ENCODE data around the gene GCN1. TPM values are rescaled to one million over a fixed set of nuclear protein-coding genes. Genes with fewer than 3 reads are reported as not detected.
"Not testable (repeated sequence)": the region's sequence is repeated elsewhere in the genome, so short reads cannot be mapped to it uniquely, and the experiment has no call there.

GCN1 gene
- total RNA-seq, 2 donors from 2014 or later, result 93.1 to 106 TPM

DNA sequence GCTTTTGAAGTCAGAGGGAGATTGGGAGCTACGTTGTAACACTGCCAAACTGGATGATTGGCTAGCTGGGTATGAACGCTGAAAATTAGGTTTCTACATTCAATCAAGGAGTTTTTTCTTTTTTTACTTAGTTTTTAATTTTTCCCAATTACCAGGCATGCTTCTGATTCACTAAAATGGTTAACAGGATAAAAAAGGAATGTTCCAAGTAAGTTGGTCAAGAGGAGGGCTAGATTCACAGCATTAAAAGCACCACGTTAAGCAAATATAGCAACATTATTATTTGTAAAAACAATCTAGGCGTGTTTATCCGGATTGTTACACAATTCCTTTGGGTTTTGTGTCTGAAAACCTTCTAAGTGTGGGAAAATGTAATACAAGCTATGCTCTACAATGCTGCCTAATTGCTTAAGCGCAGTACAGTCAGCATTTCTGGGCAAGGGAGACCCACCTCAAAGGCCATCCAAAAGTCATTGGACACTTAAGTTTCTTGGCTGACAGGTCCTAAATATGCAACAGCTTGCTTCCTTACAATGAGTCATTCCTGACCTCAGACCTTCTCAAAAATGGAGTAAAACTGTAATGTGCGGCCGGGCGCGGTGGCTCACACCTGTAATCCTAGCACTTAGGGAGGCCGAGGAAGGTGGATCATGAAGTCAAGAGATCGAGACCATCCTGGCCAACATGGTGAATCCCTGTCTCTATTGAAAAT lies 5.2 kb upstream of the GCN1 start:
- no peaks in the 10 kb centered on the region for H3K27me3 Mint-ChIP-seq (ENCODE audit: low read depth)
- ATAC-seq (replicated peaks in 1 of 2) (no peak), DNase-seq (peak; percentile 62 to 63)
- H3K27ac Mint-ChIP-seq, result peak overlapping the region; percentile 100
- H3K4me1 Mint-ChIP-seq (ENCODE audit: low read depth), result peaks cover 62% of the 10 kb centered on the region
- H3K9me3 Mint-ChIP-seq, result no peaks in the 10 kb centered on the region
- peak overlapping the region; percentile 97 to 98 for H3K4me3 Mint-ChIP-seq
- peaks cover 23 to 36% of the 10 kb centered on the region in 2 donors for H3K36me3 Mint-ChIP-seq (ENCODE audit: insufficient read depth in 2 of 2)

GRCh38 chr12:120199025-120199424 lies 4.5 kb upstream of the GCN1 start:
- H3K27me3 Mint-ChIP-seq (ENCODE audit: low read depth), result no peaks in the 10 kb centered on the region
- peaks cover 24 to 36% of the 10 kb centered on the region in 2 donors for H3K36me3 Mint-ChIP-seq (ENCODE audit: insufficient read depth in 2 of 2)
- no peak for DNase-seq
- H3K9me3 Mint-ChIP-seq, result no peaks in the 10 kb centered on the region
- H3K4me1 Mint-ChIP-seq (ENCODE audit: low read depth), result peaks cover 62% of the 10 kb centered on the region
- H3K4me3 Mint-ChIP-seq, result peak overlapping the region; percentile 97 to 98
- H3K27ac Mint-ChIP-seq, result peak overlapping the region; percentile 100
- no peak for ATAC-seq (replicated peaks in 1 of 2)

- DNase-seq, result no peak
- Mint-ChIP-seq H3K27ac (peak overlapping the region; percentile 91), H3K9me3 (no peaks in the 10 kb centered on the region), H3K4me1 (ENCODE audit: low read depth) (peaks cover 68% of the 10 kb centered on the region), H3K36me3 (ENCODE audit: insufficient read depth in 2 of 2) (peaks cover 26 to 36% of the 10 kb centered on the region in 2 donors), H3K4me3 (peak overlapping the region; percentile 44 to 73), H3K27me3 (ENCODE audit: low read depth) (no peaks in the 10 kb centered on the region)
- ATAC-seq (replicated peaks in 1 of 2), result no peak
These were observed 3.0 kb upstream of the GCN1 start for GRCh38 chr12:120197542-120197887.

DNA sequence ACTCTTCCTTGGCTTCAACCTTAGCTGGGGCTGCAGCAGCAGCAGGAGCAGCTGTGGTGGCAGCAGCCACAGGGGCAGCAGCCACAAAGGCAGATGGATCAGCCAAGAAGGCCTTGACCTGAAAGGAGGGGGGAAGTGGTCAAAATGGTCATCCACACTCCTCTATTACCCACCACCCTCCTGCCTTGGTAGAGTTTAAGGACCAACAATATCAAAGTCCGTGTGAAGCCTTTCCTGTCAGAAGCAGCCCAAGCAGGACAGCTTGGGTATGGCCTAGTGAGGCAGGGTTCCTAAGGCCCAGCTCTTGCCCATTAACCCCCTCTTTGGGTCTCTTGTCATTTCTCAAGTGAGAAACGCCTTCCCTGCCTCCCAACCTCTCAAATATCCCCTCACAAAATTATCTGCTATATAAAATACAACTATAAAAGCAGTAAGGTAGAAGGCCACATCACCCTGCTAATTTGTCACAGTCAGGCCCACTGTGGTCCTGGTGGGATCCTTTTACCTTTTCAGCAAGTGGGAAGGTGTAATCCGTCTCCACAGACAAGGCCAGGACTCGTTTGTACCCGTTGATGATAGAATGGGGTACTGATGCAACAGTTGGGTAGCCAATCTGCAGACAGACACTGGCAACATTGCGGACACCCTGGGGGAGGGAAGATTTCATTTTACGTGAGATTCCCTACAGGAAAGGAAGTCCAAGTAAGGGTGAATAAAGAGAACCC lies 2.5 kb upstream of the GCN1 start:
- H3K36me3 Mint-ChIP-seq (ENCODE audit: insufficient read depth in 2 of 2), result peaks cover 26 to 38% of the 10 kb centered on the region in 2 donors
- DNase-seq; H3K27me3 Mint-ChIP-seq (ENCODE audit: low read depth); ATAC-seq (replicated peaks in 1 of 2); H3K9me3 Mint-ChIP-seq: not testable (repeated sequence)
- H3K4me3 Mint-ChIP-seq, result peak overlapping the region; percentile 44 to 73
- H3K4me1 Mint-ChIP-seq (ENCODE audit: low read depth), result peaks cover 68% of the 10 kb centered on the region
- H3K27ac Mint-ChIP-seq, result peak overlapping the region; percentile 91

GRCh38 chr12:120196363-120196762 lies 1.8 kb upstream of the GCN1 start:
- Mint-ChIP-seq H3K4me3 (peak overlapping the region; percentile 44 to 98), H3K9me3 (no peaks in the 10 kb centered on the region), H3K36me3 (ENCODE audit: insufficient read depth in 2 of 2) (peaks cover 26 to 39% of the 10 kb centered on the region in 2 donors), H3K27ac (peak overlapping the region; percentile 91), H3K27me3 (ENCODE audit: low read depth) (no peaks in the 10 kb centered on the region), H3K4me1 (ENCODE audit: low read depth) (peaks cover 72% of the 10 kb centered on the region)
- no peak for DNase-seq
- no peak for ATAC-seq (replicated peaks in 1 of 2)

- H3K4me1 Mint-ChIP-seq (ENCODE audit: low read depth), result peaks cover 61% of the 10 kb centered on the region
- ATAC-seq (replicated peaks in 1 of 2) (no peak), DNase-seq (no peak)
- no peaks in the 10 kb centered on the region for H3K9me3 Mint-ChIP-seq
- H3K4me3 Mint-ChIP-seq, result peak overlapping the region; percentile 88 to 98
- H3K36me3 Mint-ChIP-seq (ENCODE audit: insufficient read depth in 2 of 2), result peaks cover 21 to 35% of the 10 kb centered on the region in 2 donors
- H3K27me3 Mint-ChIP-seq (ENCODE audit: low read depth), result no peaks in the 10 kb centered on the region
- H3K27ac Mint-ChIP-seq, result peak overlapping the region; percentile 98
These were observed 335 bp downstream of the GCN1 start for GRCh38 chr12:120194226-120194533.

DNA sequence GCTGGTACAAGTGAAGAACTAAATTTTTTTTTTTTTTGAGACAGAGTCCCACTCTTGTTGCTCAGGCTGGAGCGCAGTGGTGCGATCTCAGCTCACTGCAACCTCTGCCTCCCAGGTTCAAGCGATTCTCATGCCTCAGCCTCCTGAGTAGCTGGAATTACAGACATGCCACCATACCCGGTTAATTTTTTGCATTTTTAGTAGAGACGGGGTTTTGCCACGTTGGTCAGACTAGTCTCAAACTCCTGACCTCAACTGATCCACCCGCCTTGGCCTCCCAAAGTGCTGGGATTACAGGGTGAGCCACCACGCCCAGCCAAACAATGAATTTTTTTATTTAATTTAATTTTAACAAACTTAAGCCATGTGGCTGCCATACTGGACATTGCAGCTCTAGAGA lies 1.2 kb downstream of the GCN1 start:
- Mint-ChIP-seq H3K4me3 (peak overlapping the region; percentile 88 to 98), H3K36me3 (ENCODE audit: insufficient read depth in 2 of 2) (peaks cover 13 to 30% of the 10 kb centered on the region in 2 donors), H3K4me1 (ENCODE audit: low read depth) (peaks cover 52% of the 10 kb centered on the region), H3K27ac (peak overlapping the region; percentile 98)
- ATAC-seq (replicated peaks in 1 of 2); H3K9me3 Mint-ChIP-seq; DNase-seq; H3K27me3 Mint-ChIP-seq (ENCODE audit: low read depth): not testable (repeated sequence)

- H3K36me3 Mint-ChIP-seq (ENCODE audit: insufficient read depth in 2 of 2), result peaks cover 8 to 27% of the 10 kb centered on the region in 2 donors
These were observed 3.5 kb downstream of the GCN1 start for GRCh38 chr12:120190985-120191480.

DNA sequence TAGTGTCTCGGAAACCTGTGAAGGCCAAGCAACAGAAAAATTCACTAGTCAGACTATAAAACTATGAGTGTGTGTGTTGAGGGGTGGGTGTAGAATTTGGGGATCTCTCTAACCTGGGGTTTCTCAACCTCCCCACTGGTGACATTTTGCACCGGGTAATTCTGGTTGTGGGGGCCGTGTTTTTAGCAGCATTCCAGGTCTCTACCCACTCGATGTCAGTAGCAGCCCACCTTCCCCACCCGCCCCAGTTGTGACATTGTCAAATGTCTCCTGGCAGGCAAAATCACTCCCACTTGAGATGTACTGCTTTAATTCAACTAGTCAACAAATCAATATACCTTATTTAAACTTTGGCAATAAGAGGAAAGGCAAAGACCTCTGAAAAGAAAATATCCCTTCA lies 4.1 kb downstream of the GCN1 start:
- no peak for ATAC-seq (replicated peaks in 1 of 2)

More at GRCh38 chr12:120190985-120191480, 3.5 kb downstream of the GCN1 start:
- ATAC-seq (replicated peaks in 1 of 2) (no peak), DNase-seq (no peak)
- Mint-ChIP-seq H3K27ac (peak overlapping the region; percentile 42), H3K27me3 (ENCODE audit: low read depth) (no peaks in the 10 kb centered on the region), H3K9me3 (no peaks in the 10 kb centered on the region), H3K4me1 (ENCODE audit: low read depth) (peaks cover 48% of the 10 kb centered on the region), H3K4me3 (no peak overlapping the region)

DNA sequence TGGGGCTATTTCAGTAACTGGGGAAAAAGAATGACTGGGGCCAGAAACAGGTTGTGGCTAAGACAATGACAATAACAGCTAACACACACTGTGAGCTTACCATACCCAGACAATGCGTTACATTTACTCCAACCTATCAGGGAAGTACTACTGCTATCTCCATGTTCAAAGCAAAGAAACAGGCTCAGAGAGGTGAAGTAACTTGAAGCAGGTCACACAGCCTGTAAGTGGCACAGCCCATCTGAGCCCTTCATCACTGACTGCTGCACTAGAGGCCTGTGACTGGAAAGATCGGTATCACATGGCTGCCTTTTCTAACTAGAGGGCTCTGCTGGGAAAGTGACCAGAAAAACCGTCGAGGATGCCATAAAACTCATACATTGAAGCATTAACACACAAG lies 7.9 kb downstream of the GCN1 start:
- H3K9me3 Mint-ChIP-seq, result no peaks in the 10 kb centered on the region
- no peaks in the 10 kb centered on the region for H3K27me3 Mint-ChIP-seq (ENCODE audit: low read depth)
- H3K36me3 Mint-ChIP-seq (ENCODE audit: insufficient read depth in 2 of 2), result peaks cover 4 to 33% of the 10 kb centered on the region in 2 donors
- ATAC-seq (replicated peaks in 1 of 2) (no peak), DNase-seq (no peak)
- H3K4me3 Mint-ChIP-seq, result no peak overlapping the region
- peak overlapping the region; percentile 2 for H3K27ac Mint-ChIP-seq
- H3K4me1 Mint-ChIP-seq (ENCODE audit: low read depth), result peaks cover 21% of the 10 kb centered on the region

More for the DNA sequence above, 4.1 kb downstream of the GCN1 start:
- Mint-ChIP-seq H3K36me3 (ENCODE audit: insufficient read depth in 2 of 2) (peaks cover 8 to 28% of the 10 kb centered on the region in 2 donors), H3K4me3 (no peak overlapping the region), H3K4me1 (ENCODE audit: low read depth) (peaks cover 44% of the 10 kb centered on the region), H3K27me3 (ENCODE audit: low read depth) (no peaks in the 10 kb centered on the region), H3K27ac (peak overlapping the region; percentile 46), H3K9me3 (no peaks in the 10 kb centered on the region)
- no peak for DNase-seq

- H3K4me1 Mint-ChIP-seq (ENCODE audit: low read depth), result peaks cover 19% of the 10 kb centered on the region
- H3K27ac Mint-ChIP-seq, result peak overlapping the region; percentile 2
- H3K27me3 Mint-ChIP-seq (ENCODE audit: low read depth), result no peaks in the 10 kb centered on the region
- H3K4me3 Mint-ChIP-seq, result no peak overlapping the region
- H3K36me3 Mint-ChIP-seq (ENCODE audit: insufficient read depth in 2 of 2), result peaks cover 6 to 31% of the 10 kb centered on the region in 2 donors
- no peak for DNase-seq
- no peaks in the 10 kb centered on the region for H3K9me3 Mint-ChIP-seq
- ATAC-seq (replicated peaks in 1 of 2), result no peak
These were observed 11.3 kb downstream of the GCN1 start for GRCh38 chr12:120183211-120183631.

GRCh38 chr12:120181991-120182631 lies 12.4 kb downstream of the GCN1 start:
- H3K27ac Mint-ChIP-seq, result no peak overlapping the region
- peaks cover 10 to 33% of the 10 kb centered on the region in 2 donors for H3K36me3 Mint-ChIP-seq (ENCODE audit: insufficient read depth in 2 of 2)

GRCh38 chr12:120180975-120181374 lies 13.5 kb downstream of the GCN1 start:
- Mint-ChIP-seq H3K4me1 (ENCODE audit: low read depth) (peaks cover 7% of the 10 kb centered on the region), H3K36me3 (ENCODE audit: insufficient read depth in 2 of 2) (peaks cover 9 to 32% of the 10 kb centered on the region in 2 donors)

More at GRCh38 chr12:120181991-120182631, 12.4 kb downstream of the GCN1 start:
- Mint-ChIP-seq H3K9me3 (no peaks in the 10 kb centered on the region), H3K4me1 (ENCODE audit: low read depth) (peaks cover 18% of the 10 kb centered on the region), H3K27me3 (ENCODE audit: low read depth) (no peaks in the 10 kb centered on the region), H3K4me3 (no peak overlapping the region)
- DNase-seq (no peak), ATAC-seq (replicated peaks in 1 of 2) (no peak)

More at GRCh38 chr12:120180975-120181374, 13.5 kb downstream of the GCN1 start:
- no peak for DNase-seq
- no peak overlapping the region for H3K4me3 Mint-ChIP-seq
- no peaks in the 10 kb centered on the region for H3K27me3 Mint-ChIP-seq (ENCODE audit: low read depth)
- ATAC-seq (replicated peaks in 1 of 2), result no peak
- no peaks in the 10 kb centered on the region for H3K9me3 Mint-ChIP-seq
- H3K27ac Mint-ChIP-seq, result no peak overlapping the region

All from activated T-cell treated with anti-CD3 and anti-CD28 coated beads, Interleukin-2, amount 50 U/mL, for 72 hours (primary cell).